HG02885 (cell line): ENCODE results near the gene FZD2.
"Not testable (repeated sequence)": the region's sequence is repeated elsewhere in the genome, so short reads cannot be mapped to it uniquely, and the experiment has no call there.

Experiments used
- ATAC-seq: cut with Tn5 transposase; IDR thresholded peaks from one replicate; pipeline ENCODE4 v1.9.1; 2021; ENCODE audit warnings: mild to moderate bottlenecking; ENCODE audit not compliant: unreplicated experiment, poor library complexity

The FZD2 gene

DNA sequence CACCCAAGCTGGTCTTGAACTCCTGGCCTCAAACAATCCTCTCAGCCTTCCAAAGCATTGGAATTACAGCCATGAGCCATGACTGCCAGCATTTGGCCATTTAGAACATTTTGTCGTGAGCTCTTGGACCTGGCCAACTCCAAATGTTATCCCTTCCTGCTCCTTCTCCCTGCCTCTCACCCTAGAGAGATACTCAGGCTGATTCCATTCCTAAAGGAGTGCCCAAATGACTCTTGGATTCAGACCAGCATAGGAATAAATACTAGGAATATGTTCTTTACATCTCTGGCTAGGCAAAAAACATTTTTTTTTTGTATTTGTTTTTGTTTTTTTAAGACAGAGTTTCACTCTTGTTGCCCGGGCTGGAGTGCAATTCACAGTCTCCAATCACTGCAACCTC lies 15.5 kb downstream of the FZD2 start:
- ATAC-seq, result no peak

DNA sequence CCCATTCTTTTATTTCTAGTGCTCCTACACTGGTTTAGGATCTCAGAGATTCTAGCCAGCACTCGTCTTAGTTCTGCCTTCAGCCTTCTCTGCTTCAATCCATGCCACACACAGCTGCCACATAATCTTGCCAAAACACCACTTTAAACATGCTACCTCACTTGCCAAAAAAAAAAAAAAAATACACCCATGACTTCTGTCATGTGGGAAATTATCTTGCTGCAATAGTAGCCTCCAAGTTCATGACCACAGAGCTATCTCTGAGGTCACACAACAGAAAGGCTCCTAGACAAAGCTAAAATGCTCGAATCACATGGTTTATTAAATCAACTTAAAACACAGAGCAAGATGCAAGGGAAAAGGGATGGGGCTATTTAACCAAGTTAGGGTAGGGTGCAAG lies 18.1 kb downstream of the FZD2 start:
- ATAC-seq, result no peak

DNA sequence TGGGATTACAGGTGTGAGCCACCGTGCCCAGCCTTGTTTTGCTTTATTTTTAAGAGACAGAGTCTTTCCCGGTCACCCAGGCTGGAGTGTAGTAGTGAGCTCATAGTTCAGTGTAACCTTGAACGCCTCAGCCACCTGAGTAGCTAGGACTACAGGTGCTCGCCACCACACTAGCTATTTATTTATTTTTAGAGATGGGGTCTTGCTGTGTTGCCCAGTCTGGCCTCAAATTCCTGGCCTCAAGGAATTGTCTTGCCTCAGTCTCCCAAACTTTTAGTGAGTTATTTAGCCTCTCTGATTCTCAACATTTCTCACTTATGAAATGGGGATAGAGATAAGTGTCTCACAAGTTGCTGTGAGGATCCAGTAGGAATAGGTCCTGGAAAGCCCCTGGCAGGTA lies 21.7 kb downstream of the FZD2 start:
- no peak for ATAC-seq

DNA sequence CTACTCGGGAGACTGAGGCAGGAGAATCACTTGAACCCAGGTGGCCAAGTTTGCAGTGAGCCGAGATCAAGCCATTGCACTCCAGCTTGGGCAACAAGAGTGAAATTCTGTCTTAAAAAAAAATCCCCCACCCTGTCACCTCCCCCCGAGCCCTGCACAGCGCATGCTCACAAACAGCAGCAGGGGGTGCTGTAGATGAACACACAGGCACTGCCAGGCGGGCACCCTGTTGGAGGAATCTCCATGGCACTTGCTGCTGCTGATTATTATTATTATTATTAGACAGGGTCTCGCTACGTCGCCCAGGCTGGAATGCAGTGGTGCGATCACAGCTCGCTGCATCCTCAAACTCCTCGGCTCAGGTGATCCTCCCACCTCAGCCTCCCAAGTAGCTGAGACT lies 24.6 kb downstream of the FZD2 start:
- ATAC-seq, result no peak

DNA sequence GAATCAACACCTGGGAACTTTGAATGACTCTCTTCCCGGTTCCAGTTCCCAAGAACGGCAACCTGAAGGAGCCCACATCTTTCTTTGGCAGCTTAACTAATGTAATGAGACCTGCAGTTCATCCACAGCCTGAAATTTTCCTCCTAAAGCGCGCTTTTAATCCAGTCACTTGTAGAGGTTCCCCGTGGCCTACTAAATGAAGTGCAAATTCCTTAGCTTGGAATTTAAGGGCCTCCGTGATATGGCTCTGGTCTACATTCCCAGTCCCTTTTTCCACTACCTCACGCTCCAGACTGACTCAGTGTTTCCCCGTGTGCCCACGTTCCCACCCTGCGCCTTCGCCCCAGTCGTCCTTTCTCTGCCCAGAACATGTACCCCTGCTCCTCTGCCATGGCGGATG lies 27.2 kb downstream of the FZD2 start:
- no peak for ATAC-seq

DNA sequence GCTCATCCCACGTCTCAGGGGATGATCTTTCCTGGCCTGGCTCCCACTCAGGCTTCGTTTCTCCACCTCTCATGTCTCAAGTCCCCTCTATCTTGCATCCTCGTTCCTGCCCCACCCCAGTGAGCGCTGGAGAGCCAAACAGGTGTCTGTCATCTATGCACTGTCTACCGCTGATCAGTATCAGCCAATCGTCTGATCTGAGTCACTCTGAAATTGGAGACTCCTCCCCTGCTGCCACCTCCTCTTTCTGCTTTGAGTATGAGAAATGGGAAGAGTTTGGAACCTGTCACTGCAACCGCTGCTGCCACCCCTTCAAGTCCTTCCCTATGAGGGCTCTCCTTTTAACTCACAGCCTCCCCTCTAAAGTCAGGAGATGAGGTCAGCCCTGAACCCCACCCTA lies 28.0 kb downstream of the FZD2 start:
- no peak for ATAC-seq

DNA sequence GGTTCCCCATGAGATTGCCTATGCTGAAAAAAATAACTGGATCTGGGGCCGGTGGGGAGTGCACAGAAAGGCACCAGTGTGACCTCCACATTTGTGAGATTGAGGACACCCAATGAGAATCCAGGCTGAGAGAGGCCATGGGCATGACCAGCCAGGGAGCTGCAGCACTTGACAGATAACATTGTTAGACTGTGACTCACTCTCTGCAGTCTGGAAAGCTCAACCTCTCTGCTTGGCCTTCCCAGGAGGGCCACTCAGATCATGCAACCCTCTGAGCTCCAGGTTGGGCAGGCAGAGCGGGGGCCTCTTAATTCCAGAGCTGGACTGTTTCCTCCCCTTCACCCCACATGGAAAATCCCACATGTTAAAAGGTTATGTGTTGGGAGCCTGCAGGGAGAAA lies 30.1 kb downstream of the FZD2 start:
- ATAC-seq, result no peak

DNA sequence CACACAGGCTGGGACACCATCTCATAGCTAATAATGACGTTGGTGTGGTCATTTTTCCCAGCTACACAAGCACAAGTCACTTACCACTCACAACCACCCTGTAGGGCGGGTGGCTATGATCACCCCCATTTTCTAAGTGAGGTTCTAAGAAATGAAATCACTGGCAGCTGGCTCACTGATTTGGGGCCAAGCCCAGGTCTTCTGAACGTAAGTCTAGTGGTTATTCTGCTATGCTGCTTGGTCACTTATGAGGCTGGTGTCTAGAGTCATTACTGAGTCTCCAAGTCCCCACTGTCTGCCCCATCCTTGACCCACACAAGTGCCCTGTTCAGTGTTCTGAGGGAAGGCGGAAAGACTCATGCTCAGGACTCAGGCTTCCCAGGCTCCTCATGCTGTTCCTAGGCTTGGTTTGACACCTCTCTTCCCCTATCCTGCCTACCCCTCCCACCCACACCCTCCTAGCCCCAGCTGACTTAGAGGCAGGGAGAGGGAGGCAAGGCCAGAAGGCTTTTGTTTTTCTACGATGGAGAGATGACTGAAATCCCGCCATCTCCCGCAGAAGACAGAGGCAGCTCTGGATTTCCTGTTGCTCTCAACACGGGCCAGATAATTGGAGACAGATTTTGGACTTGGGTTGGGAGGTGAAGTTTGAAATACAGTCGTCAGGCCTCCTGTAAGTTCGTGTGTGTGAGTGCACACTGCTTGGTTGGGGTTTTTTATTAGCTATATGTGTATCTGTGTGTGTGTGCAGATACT lies 32.2 kb downstream of the FZD2 start:
- no peak for ATAC-seq

DNA sequence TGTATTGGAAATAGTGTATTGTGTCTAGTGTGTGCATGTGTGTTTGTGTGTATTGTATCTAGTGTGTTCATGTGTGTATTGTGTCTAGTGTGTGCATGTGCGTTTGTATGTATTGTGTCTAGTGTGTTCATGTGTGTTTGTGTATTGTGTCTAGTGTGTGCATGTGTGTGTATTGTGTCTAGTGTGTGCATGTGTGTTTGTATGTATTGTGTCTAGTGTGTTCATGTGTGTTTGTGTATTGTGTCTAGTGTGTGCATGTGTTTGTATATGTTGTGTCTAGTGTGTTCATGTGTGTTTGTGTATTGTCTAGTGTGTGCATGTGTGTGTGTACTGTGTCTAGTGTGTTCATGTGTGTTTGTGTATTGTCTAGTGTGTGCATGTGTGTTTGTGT lies 32.8 kb downstream of the FZD2 start:
- not testable (repeated sequence) for ATAC-seq

DNA sequence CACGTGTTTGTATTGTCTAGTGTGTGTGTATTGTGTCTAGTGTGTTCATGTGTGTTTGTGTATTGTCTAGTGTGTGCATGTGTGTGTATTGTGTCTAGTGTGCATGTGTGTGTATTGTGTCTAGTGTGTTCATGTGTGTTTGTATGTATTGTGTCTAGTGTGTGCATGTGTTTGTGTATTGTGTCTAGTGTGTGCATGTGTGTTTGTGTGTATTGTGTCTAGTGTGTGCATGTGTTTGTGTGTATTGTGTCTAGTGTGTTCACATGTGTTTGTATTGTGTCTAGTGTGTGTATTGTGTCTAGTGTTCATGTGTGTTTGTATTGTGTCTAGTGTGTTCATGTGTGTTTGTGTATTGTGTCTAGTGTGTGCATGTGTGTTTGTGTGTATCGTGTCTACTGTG lies 33.5 kb downstream of the FZD2 start:
- not testable (repeated sequence) for ATAC-seq

DNA sequence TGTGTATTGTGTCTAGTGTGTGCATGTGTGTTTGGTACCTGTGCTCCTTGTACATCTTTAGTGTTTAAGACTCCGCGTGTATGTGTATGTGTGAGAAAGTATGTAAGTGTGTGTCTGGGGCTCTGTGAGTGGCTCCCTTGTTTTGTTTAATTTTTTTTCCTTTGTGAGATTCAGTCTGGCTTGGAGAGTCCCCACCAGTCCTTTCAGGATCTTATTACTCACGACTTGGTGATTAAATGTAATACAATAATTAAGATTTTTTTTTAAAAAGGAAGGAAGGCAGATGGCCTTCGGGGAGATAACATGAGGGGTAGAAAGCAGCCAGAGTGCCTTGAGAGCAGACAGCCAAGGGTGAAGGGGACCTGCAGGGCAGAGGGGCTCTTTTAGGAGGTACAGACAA lies 33.9 kb downstream of the FZD2 start:
- ATAC-seq, result no peak

DNA sequence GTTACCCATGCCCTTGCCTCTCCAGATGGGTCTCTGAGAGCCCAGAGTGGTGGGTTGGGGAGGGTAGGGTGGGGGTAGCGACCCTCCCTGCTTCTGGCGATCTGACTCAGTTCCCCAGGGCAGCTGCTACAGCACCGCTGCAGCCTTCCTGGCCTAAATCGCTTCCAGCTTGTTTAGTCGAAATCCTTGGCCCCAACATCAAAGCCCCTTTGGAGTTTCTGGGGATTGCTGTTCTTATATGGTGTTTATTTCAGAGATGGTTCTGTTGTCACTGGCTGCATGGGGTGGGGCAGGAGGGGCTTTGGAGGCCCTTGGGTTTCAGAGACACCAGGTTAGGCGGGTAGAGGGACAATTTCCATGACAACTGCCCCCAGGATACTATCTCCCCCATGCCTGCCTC lies 35.9 kb downstream of the FZD2 start:
- ATAC-seq, result no peak

DNA sequence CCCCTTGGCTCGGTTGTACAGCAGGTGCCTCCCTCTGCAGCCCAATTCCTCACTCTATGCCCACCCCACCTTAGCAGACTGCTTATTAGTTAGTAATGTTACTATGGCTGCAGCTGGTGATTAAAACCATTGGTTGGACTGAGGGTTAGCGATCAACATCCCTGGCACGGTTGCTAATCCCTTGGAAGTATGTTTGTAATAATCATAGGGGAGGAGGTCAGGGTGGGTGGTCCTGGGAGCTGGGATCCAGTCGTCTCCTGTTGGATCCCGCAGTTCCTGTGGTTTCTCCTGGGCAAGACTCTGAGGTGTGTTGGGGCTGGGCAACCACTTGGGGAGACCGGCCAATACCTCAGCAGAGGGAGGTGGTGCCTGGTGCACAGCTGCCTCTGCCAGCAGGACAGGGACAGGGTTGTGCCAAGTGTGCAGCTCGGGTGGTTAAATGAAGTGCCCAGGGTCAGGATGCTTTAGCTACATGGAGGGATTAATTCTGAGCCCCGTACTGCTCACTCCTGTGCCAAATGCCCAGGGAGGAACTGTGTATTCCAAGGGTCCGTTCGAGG lies 38.0 kb downstream of the FZD2 start:
- ATAC-seq, result no peak

DNA sequence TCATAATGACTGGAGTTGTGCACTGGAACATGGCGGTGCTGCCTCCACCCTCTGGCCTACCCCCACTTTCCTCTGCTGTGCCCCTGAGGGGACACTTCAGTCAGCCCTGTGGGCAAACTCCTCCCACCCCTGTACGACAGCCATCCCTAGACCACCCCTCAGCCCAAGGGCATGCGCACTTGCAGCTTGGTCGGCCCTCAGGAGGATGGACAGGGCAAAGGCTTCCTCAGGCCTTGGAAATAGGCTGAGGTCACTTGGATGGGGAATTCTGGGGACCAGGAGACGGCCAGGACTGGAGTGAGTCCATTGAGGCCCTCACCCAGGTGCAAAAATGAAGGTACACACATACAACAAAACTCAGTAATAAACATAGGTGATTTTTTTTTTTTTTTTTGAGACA lies 41.0 kb downstream of the FZD2 start:
- no peak for ATAC-seq

DNA sequence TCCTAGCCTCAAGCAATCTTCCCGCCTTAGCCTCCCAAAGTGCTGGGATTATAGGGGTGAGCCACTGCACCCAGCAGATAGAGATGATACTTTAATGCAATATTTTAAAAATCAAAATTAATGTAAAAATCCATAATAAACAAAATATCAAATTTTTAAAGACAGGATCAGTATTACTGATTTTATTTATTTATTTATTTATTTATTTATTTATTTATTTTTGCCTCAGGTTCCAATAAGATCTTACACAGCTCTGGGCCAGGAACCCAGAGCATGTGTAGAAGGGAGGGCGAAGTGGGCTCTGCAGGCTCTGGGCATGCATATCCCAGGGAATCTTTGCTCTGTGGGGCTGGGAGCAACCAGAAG lies 41.6 kb downstream of the FZD2 start:
- no peak for ATAC-seq

DNA sequence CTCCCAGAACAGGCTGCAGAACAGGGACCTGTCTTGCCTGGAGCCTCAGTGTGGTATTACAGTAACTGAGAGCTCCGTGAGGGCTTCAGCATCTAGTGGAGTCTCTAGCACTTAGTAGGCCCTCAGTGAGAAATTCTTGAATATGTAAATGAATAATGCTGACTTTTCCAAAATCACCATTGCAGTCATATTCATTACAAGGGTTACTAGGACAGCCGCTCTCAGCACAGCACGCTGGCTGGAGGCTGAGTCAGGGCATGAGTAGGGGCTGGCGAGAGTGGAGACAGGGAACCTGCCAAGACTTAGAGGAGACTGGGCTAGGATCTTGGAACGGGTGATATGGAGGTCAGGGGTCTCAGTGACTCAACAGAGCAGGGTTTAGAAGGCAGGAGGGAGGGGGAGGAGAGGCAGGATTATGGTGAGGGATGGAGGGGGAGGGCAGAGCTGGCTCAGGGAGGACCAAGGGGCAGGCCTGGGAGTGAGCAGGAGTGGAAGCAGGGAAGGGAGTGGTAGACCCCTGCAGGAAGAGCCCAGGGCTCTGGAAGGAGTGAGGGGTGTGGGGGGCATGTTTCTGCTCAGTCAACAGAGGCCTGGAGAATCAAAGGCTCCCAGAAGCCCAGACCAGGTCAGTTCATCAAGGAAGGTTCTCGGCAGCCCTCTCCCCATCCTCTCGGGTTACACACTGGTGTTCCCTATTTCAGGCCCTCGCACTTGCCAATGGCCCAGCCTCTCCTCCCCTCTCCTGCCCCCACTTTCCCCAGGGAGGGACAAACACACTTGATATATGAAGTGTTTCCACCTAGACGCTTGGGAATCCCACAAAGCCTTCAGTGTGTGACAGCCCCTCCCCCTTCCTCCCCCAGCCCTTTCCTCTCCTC lies 42.3 kb downstream of the FZD2 start:
- ATAC-seq, result no peak

DNA sequence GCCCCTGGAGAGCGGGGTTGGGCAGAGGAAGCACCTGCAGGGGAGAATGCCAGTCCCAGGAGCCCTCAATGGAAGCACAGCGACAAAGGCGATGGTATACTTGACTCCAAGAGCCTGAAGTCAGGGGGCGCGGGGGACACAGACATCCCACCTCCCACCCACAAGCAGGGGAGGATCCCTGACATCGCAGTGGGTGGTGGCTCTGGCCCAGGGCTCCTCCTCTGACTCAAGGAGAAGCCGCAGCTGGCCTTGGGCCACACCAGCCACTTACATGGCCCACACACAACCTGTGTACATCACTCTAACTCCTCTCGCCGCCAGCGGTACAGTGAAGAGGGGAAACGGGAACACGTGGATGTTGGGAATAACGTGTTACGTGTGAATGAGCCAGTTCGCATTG lies 44.3 kb downstream of the FZD2 start:
- no peak for ATAC-seq

DNA sequence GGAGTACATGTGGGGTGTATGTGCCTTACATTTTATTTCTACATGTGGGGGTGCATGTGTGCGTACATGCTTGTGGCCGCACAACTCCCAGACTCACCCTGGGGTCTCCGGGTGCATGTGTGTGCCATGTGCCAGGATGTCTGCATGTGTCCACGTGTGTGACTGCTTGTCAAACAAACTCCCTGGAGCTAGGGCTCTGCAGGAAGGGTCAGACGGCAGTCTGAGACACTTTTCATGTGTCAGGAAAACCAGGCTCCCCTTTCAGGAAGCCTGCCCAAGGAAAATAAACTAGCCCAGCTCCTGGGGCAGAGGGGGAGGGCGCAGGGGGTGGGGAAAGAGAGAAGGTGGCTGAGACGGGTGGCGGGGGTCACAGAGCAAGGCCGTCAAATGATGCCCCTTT lies 44.7 kb downstream of the FZD2 start:
- no peak for ATAC-seq

DNA sequence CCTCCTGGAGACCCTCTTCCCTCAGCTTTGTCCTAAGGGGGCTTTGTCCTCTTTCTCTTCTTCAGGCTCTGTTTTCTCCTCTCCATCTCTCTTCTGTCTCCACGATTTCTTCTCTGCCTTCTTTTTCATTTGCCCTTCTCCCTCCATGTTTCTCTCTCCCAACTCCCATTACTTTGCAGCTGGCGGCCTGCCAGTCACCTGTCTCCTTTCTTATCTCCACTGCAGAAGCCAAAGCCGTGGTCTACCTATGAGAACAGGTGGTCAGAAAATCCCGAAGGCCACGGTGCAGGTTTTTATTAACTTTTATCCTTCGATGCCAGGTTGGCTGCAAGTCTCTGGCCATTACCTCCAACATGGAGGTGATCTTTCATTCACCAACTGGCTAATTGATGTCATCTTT lies 45.1 kb downstream of the FZD2 start:
- ATAC-seq, result no peak

DNA sequence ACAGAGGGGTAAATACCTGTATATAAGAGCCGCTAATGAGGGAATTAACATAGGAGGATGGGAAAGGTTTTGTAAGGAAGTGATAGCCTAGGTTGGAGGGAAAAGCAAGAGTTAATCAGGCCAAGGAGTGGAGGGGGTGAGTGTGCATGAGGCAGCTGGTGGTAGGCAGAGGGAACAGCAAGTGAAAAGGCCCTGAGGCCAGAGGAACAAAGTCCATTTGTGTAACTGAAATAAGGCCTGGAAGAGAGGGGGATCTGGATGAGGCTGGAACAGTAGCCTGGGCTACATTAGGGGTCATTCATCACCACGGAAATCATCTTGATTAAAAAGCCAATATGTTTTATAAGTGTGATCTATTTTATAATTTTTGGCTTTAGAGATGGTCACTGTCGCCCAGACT lies 45.7 kb downstream of the FZD2 start:
- ATAC-seq, result no peak

DNA sequence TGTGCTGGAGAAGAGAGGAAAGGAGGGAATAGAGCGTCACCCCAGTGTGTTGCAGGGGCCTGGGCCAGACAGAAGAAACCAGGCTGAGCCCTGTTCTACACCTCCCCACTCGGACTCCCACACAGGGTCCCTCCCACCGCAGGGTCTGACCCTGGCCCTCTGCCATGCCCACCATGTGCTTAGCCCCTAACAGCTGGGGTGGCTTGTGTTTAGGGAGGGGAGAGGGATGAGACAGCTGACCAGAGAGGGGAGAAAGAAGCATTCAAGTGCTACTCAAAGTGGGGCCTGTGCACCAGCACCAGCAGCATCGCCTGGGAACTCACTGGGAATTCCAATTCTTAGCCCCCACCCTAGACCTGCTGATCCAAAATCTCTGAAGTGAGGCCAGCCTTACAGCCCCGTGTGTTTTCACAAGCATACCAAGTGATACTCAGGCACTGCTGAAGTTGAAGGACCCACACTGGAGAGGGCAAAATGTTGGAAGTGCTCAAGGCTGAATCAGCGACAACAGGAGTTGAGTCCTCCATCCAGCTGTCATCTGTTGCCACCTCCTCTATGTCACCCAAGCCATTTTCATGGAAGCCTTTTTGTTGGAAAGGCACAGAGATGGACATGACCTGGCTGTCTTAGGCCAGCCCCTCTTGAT lies 47.0 kb downstream of the FZD2 start:
- ATAC-seq, result no peak
